ENCODE results near the gene KIF2A.

The KIF2A gene

DNA sequence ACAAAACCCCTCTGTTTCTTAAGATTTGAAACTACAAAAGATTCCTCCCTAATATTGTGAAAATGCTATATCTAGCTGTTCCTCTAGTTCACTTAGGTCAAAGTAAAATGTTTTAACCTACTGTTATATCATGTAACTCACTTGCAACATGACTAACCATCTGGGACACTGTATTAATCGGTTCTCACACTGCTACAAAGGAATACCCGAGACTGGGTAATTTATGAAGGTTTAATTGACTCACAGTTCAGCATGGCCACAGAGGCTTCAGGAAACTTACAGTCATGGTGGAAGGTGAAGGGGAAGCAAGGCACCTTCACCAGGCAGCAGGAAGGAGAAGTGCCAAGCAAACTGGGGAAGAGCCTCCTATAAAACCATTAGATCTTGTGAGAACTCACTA is 63.0 kb downstream of the KIF2A start:
- no peaks in the 10 kb centered on the region for H3K27me3 ChIP-seq
- H3K36me3 ChIP-seq = peaks cover 25% of the 10 kb centered on the region
- H3K4me3 ChIP-seq (ENCODE audit: low read depth, low read length) = no peak overlapping the region
- TF ChIP-seq, protein P1, sequence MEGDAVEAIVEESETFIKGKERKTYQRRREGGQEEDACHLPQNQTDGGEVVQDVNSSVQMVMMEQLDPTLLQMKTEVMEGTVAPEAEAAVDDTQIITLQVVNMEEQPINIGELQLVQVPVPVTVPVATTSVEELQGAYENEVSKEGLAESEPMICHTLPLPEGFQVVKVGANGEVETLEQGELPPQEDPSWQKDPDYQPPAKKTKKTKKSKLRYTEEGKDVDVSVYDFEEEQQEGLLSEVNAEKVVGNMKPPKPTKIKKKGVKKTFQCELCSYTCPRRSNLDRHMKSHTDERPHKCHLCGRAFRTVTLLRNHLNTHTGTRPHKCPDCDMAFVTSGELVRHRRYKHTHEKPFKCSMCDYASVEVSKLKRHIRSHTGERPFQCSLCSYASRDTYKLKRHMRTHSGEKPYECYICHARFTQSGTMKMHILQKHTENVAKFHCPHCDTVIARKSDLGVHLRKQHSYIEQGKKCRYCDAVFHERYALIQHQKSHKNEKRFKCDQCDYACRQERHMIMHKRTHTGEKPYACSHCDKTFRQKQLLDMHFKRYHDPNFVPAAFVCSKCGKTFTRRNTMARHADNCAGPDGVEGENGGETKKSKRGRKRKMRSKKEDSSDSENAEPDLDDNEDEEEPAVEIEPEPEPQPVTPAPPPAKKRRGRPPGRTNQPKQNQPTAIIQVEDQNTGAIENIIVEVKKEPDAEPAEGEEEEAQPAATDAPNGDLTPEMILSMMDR (IDR thresholded peaks at IDR 0.05; ENCODE audit: low read depth, low read length) = no peak
- no peaks in the 10 kb centered on the region for H3K4me1 ChIP-seq
- no peaks in the 10 kb centered on the region for H3K9me3 ChIP-seq
- no peak for DNase-seq

DNA sequence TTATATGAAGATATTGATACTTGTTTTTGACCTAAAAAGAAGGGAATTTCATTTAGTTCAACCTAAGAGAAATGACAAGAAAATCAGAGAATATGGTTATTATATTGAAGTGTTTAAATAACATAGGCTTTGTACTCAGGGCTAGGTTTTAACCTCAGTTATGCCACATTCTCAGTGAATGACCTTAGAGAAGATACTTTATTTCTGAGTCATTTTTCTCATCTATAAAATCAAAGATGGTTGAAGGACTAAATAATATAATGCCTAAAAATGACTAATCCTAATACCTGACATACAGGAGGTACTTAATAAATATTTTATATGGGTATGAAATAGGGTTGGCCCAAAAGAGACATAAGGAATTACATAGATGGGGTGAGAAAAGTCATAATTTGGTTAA is 65.4 kb downstream of the KIF2A start:
- Histone ChIP-seq H3K4me1 (no peaks in the 10 kb centered on the region), H3K9me3 (no peaks in the 10 kb centered on the region), H3K27me3 (no peaks in the 10 kb centered on the region), H3K36me3 (peaks cover 26% of the 10 kb centered on the region), H3K4me3 (ENCODE audit: low read depth, low read length) (no peak overlapping the region)
- no peak for DNase-seq
- TF ChIP-seq, protein P1 (IDR thresholded peaks at IDR 0.05; ENCODE audit: low read depth, low read length) = no peak

DNA sequence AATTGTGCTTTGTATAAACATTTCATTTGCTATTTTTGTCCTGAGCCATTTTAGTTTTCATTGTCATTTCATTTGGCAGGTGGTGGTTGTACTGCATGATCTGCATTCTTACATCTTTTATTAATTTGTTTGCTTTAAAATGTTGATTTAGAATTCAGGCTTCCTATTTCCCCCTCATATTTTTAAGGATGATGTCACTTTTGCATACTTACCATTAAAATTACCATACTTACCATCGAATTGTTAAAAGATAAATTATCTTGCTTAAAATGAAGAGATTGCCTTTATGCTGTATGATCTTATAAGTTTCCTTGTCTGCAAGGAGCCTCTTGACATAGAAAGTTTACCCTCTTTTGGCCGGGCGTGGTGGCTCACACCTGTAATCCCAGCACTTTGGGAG is 66.6 kb downstream of the KIF2A start:
- TF ChIP-seq, protein P1 (IDR thresholded peaks at IDR 0.05; ENCODE audit: low read depth, low read length) = no peak
- H3K4me1 ChIP-seq = no peaks in the 10 kb centered on the region
- no peak for DNase-seq

DNA sequence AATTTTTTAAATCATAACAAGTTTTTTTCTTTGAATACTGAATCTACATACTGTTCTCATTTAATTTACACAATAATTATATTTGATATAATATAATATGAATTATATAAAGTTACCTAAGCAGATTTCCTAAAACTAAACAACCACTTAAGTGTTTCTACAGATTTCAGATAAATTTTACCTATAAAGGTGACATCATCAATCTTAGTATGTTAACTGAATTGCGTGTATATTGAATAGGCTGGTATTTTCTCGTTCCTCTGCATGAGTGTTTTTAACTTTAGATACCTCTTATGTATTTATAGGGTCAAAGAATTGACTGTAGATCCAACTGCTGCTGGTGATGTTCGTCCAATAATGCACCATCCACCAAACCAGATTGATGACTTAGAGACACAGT is 67.4 kb downstream of the KIF2A start:
- Histone ChIP-seq H3K4me1 (no peaks in the 10 kb centered on the region), H3K4me3 (ENCODE audit: low read depth, low read length) (no peak overlapping the region), H3K36me3 (peaks cover 33% of the 10 kb centered on the region), H3K27me3 (no peaks in the 10 kb centered on the region), H3K9me3 (no peaks in the 10 kb centered on the region)
- TF ChIP-seq, protein P1 (IDR thresholded peaks at IDR 0.05; ENCODE audit: low read depth, low read length) = no peak
- DNase-seq = no peak

More for the DNA sequence above, 66.6 kb downstream of the KIF2A start:
- Histone ChIP-seq H3K27me3 (no peaks in the 10 kb centered on the region), H3K36me3 (peaks cover 26% of the 10 kb centered on the region), H3K9me3 (no peaks in the 10 kb centered on the region), H3K4me3 (ENCODE audit: low read depth, low read length) (no peak overlapping the region)

DNA sequence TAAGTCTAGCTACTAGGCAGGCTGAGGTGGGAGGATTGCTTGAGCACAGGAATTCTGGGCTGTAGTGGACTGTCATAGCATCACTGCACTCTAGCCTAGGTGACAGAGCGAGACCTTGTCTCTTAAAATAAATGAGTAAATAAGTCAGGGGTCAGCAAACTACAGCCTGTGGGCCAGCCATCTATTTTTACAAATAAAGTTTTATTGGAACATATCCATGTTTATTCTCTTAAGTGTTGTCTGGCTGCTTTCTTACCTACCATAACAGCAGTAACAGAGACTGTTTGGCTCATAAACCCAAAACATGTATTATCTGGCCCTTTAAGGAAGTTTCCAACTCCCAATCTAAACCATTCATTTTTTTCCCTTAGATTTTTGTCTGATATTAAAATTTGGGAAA is 68.1 kb downstream of the KIF2A start:
- H3K4me1 ChIP-seq = no peaks in the 10 kb centered on the region
- H3K27me3 ChIP-seq = no peaks in the 10 kb centered on the region
- H3K9me3 ChIP-seq = no peaks in the 10 kb centered on the region
- peaks cover 38% of the 10 kb centered on the region for H3K36me3 ChIP-seq
- TF ChIP-seq, protein P1 (IDR thresholded peaks at IDR 0.05; ENCODE audit: low read depth, low read length) = no peak
- H3K4me3 ChIP-seq (ENCODE audit: low read depth, low read length) = no peak overlapping the region
- DNase-seq = no peak

DNA sequence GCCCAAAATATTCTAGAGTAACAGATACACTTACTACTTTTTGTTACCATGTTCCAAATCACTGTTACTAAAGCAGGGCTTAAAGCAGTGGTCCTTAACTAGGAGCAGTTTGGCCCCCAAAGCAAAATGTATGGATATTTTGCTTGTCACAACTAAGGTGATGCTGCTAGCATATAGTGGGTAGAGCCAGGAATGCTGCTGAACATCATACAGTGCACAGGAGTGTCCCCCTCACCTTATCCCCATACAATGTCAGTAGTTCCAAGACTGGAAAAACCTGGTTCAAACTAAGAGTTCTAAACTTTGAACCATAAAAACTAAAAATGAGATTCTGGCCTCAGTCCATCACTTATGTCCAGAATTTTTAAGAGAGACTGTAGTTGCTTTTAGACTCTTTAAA is 69.6 kb downstream of the KIF2A start:
- peaks cover 48% of the 10 kb centered on the region for H3K36me3 ChIP-seq

More for the DNA sequence above, 69.6 kb downstream of the KIF2A start:
- no peak for DNase-seq
- Histone ChIP-seq H3K4me1 (no peaks in the 10 kb centered on the region), H3K4me3 (ENCODE audit: low read depth, low read length) (no peak overlapping the region), H3K27me3 (no peaks in the 10 kb centered on the region), H3K9me3 (no peaks in the 10 kb centered on the region)
- TF ChIP-seq, protein P1 (IDR thresholded peaks at IDR 0.05; ENCODE audit: low read depth, low read length) = no peak

Measured in BE2C (cell line).